ENCODE data around the gene CALCB. TPM values are rescaled to one million over a fixed set of nuclear protein-coding genes. Genes with fewer than 3 reads are reported as not detected.

The CALCB gene
- total and polyA plus RNA-seq, 2 of the 8 experiments (the other 6 are each of a cell fraction or from before 2014, with no cell fraction given) = 3.7 to 4.2 TPM

- POLR2A ChIA-PET (ENCODE audit: partially characterized antibody) = no interaction called here
- DNase-seq (ENCODE audit: low read depth in 1 of 2, low spot score in 2 of 2) = no peak
- no peak overlapping the region for H2BK20ac ChIP-seq (ENCODE audit: low read length)
- no peak overlapping the region for H2AK5ac ChIP-seq (ENCODE audit: low read depth, low read length)
- no peaks in the 10 kb centered on the region for H3K4me1 ChIP-seq (replicated peaks in 1 of 4; ENCODE audit: control insufficient read depth in 3 of 4, insufficient read depth in 4 of 4, low read length in 3 of 4)
- no peak overlapping the region for H2BK5ac ChIP-seq (ENCODE audit: low read depth, low read length)
- no peak overlapping the region for H3K4me3 ChIP-seq (ENCODE audit: extremely low read depth in 1 of 4, insufficient read depth in 2 of 4, low read depth in 3 of 4, low read length in 4 of 4)
- WGBS, 2 experiments (ENCODE audit: extremely low coverage in 1 of 2, insufficient coverage in 1 of 2, insufficient read length in 1 of 2, insufficient replicate concordance in 2 of 2, low coverage in 1 of 2, low lambda C conversion rate in 2 of 2, missing lambda C conversion rate in 1 of 2) = 100% methylated on average over 1 of the region's 1 CpG; no CpG with 5 or more reads in 1 of the 2 experiments
- no peaks in the 10 kb centered on the region for H3K79me1 ChIP-seq (ENCODE audit: low read depth, low read length)
- CTCF ChIA-PET (ENCODE audit: partially characterized antibody) = interaction anchor here (0.9 kb wide), 1 partner anchor 22 kb away, joined by 3 read pairs; no protein-coding TSS in a partner anchor
- H3K27ac ChIP-seq (ENCODE audit: low read depth, low read length) = no peak overlapping the region
- H3K9ac ChIP-seq (replicated peaks in 1 of 4; ENCODE audit: extremely low read depth in 1 of 4, low read depth in 3 of 4, low read length in 3 of 4) = no peak overlapping the region; a peak in 1 of 7 replicates
- H3K4ac ChIP-seq (replicated peaks; ENCODE audit: insufficient read length, low read depth, low read length) = no peak overlapping the region
- H3K56ac ChIP-seq (replicated peaks; ENCODE audit: insufficient read length, low read depth, low read length) = no peak overlapping the region
- no peak overlapping the region for H4K5ac ChIP-seq (ENCODE audit: insufficient read length, low read depth, low read length)
- H3K23ac ChIP-seq (ENCODE audit: insufficient read length) = no peak overlapping the region
- no peak overlapping the region for H2AFZ ChIP-seq (ENCODE audit: low read length)
- no peak for FAIRE-seq
- no peaks in the 10 kb centered on the region for H3K27me3 ChIP-seq (replicated peaks in 1 of 4; ENCODE audit: control insufficient read depth in 3 of 4, extremely low read depth in 1 of 4, insufficient read depth in 3 of 4, low read length in 3 of 4)
- H2BK12ac ChIP-seq (ENCODE audit: low read depth, low read length) = no peak overlapping the region
- H3K4me2 ChIP-seq (ENCODE audit: insufficient read depth in 1 of 2, low read depth in 2 of 2, low read length in 2 of 2) = no peak overlapping the region
- H2BK15ac ChIP-seq (ENCODE audit: low read length) = no peak overlapping the region
- H3K36me3 ChIP-seq (ENCODE audit: control insufficient read depth in 2 of 4, insufficient read depth in 4 of 4, low read length in 3 of 4) = no peaks in the 10 kb centered on the region
- H2BK120ac ChIP-seq (replicated peaks; ENCODE audit: low read depth, low read length) = no peak overlapping the region
- no peak overlapping the region for H3K18ac ChIP-seq (ENCODE audit: extremely low read depth, low read length)
- H3K79me2 ChIP-seq (ENCODE audit: control insufficient read depth in 1 of 2, insufficient read depth in 2 of 2, low read length in 2 of 2) = no peaks in the 10 kb centered on the region
- H4K91ac ChIP-seq (replicated peaks; ENCODE audit: insufficient read length, low read length) = no peak overlapping the region
- H4K8ac ChIP-seq (ENCODE audit: extremely low read depth, insufficient read depth, low read length) = no peak overlapping the region
- H3K14ac ChIP-seq (ENCODE audit: insufficient read length) = no peak overlapping the region
- H3K23me2 ChIP-seq (ENCODE audit: low read depth, low read length) = peaks cover 1% of the 10 kb centered on the region; the same call in 1 of the 2 replicates
- H4K20me1 ChIP-seq (replicated peaks in 1 of 2; ENCODE audit: control insufficient read depth in 1 of 2, insufficient read depth in 2 of 2, low read length in 2 of 2) = no peaks in the 10 kb centered on the region
- no peaks in the 10 kb centered on the region for H3K9me3 ChIP-seq (ENCODE audit: insufficient read depth in 2 of 2, low read depth in 1 of 2, low read length in 1 of 2)
- no peak for TF ChIP-seq JUN (IDR thresholded peaks at IDR 0.05; ENCODE audit: low read depth, low read length)
- no peak for TF ChIP-seq CBX5 (IDR thresholded peaks at IDR 0.05; ENCODE audit: low read depth, low read length)
- TF ChIP-seq EP300 (IDR thresholded peaks at IDR 0.05; ENCODE audit: borderline replicate concordance in 1 of 2, low read depth in 2 of 2, low read length in 2 of 2) = no peak
- TF ChIP-seq KDM5A (IDR thresholded peaks at IDR 0.05; ENCODE audit: low read length) = no peak
- TF ChIP-seq SRF (IDR thresholded peaks at IDR 0.05; ENCODE audit: low read depth, low read length) = no peak
- no peak for TF ChIP-seq RAD21 (IDR thresholded peaks at IDR 0.05 in 1 of 2, conservative IDR thresholded peaks at IDR 0.05 in 1 of 2; ENCODE audit: low read depth in 2 of 2, low read length in 2 of 2)
- TF ChIP-seq MAX (IDR thresholded peaks at IDR 0.05) = no peak
- TF ChIP-seq BACH1 (IDR thresholded peaks at IDR 0.05; ENCODE audit: low read length) = no peak
- TF ChIP-seq SP1 (IDR thresholded peaks at IDR 0.05; ENCODE audit: low read depth, low read length) = no peak
- TF ChIP-seq HDAC2 (IDR thresholded peaks at IDR 0.05; ENCODE audit: borderline replicate concordance in 1 of 2, low read depth in 2 of 2, low read length in 2 of 2) = no peak
- TF ChIP-seq KDM4A (IDR thresholded peaks at IDR 0.05; ENCODE audit: low read depth, low read length, severe bottlenecking) = no peak
- TF ChIP-seq TAF7 (optimal IDR thresholded peaks at IDR 0.05; ENCODE audit: borderline replicate concordance, low read depth, low read length) = no peak
- no peak for TF ChIP-seq KDM1A (IDR thresholded peaks at IDR 0.05; ENCODE audit: borderline replicate concordance, low read length)
Observed at GRCh38 chr11:15053191-15053685, 20.2 kb upstream of the CALCB start.
